Amniotic epithelial cell (primary cell): ENCODE results near the gene CTAGE8.
"Not testable (repeated sequence)": the region's sequence is repeated elsewhere in the genome, so short reads cannot be mapped to it uniquely, and the experiment has no call there.

Experiments used
- DNase-seq: peaks from one replicate; pipeline ENCODE4 v3.0.0-alpha.2; 2010; ENCODE audit warnings: low read depth

The CTAGE8 gene

DNA sequence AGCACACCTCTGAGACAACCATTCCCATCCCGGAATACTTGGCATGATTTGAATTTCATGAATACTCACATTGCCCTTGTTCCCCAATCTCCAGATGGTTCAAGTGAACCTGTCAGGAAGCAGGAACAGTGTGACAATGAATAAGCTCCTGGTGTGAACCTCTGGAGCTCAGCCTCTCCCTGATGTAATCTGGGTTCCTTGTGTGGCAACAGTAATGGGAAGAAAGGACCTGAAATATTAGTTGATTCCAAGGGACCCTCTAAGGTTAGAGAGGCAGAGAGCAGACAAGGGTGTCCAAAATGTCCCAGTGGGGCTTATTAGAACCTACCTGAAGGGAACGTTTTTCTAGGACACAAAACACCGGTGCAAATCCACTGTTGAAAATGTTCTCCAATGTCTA lies 13.0 kb downstream of the CTAGE8 start:
- DNase-seq: peak; percentile 14

DNA sequence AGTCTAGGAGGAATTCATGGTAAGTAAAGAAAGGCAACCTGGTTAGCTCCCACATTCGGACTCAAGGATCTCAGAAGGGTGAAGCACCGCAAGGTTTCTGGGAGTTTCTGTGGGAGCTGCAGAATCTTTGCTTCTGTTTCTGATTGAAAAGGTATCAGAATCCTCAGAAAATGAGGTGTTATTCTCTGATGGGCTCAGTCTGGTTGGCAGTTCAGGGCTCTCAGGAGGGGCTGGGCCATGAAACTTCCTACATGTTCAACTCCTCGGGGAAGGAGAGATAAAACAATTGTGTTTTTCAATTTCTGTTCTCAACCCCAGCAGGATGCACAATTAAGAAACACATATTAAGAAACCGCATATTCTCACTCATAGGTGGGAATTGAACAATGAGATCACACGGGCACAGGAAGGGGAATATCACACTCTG lies 13.6 kb downstream of the CTAGE8 start:
- no peak for DNase-seq

DNA sequence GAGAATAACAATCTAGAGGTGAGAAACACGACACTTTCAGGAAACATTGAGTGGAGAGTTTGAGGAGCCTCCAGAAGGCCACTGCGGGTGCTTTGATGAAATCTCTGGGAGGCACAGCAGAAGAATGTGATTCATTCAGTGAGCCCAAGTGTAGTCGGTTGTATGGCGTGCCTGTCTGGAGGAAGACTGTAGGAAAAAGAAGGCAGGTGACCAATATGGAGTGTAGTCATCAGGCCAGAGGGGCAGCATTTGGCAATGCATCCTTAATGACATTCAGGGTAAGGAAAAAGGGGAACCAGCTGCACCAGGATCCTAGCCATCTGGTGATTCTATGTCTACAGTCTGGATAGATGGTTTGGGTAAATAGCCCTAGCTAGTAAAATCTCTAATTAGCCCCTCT lies 16.8 kb downstream of the CTAGE8 start:
- not testable (repeated sequence) for DNase-seq

DNA sequence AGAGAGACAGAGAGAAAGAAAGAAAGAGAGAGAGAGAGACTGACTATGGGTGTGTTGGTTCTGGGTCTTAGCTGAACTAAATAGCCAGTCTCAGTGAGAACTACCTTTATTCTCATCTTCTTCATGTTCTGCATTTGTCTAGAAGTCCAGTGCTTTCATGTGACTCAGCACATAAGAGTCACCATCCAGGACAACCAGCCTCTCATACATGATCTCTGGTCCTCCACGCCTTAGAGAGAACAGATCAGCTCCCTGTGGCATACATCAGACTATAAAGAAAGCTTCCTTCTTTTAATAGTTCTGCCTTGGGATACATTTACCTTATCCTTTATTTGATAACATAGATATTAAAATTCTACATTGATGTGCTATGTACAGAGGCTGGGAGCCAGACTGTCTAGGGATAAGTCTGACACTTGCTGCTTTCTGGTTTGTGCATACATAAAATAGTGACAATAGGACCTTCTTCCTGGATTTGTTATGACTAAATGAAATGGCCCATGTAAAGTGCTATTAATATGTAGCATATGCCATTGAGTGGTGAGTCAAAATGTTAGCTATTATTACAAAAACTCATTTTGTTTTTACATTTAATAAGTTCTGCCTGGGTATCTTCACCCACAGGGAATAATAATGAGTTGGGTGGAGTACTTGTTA lies 21.3 kb downstream of the CTAGE8 start:
- not testable (repeated sequence) for DNase-seq

DNA sequence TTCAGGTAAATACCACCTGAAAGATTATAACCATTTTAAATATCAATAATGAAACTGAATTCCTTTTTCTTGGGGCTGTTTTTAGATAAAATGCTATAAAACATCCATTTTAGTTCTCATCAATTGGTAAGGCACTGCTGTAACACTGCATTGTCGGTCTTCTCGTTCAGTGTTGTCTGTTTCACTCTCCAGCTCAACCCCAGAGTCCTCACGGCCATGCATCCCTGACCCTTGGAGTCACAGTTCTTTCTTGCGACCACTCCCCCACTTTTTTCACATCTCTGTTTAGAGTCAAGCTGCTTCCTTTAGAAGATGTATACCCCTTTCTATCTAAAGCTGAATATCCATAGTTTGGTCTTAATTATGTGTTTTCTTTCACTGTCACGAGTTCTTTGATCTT lies 22.1 kb downstream of the CTAGE8 start:
- not testable (repeated sequence) for DNase-seq

DNA sequence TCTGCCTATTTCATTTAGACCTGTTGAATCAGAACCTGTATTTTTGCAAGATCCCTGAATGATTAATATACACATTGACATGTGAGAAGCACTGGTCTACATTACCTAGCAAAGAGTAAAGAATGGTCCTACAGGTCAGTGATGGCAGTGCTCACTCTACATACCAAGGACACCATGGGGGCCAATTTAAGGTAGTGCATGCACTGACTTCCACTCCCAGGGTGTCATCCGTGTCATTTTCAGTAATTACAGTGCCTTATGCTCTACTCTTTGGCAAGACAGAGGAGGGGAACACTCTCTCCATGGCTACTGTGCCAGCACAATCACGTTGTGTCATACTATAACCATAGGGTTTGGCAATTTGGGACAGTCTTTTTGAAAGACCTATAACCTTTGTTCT lies 23.7 kb downstream of the CTAGE8 start:
- DNase-seq: not testable (repeated sequence)

DNA sequence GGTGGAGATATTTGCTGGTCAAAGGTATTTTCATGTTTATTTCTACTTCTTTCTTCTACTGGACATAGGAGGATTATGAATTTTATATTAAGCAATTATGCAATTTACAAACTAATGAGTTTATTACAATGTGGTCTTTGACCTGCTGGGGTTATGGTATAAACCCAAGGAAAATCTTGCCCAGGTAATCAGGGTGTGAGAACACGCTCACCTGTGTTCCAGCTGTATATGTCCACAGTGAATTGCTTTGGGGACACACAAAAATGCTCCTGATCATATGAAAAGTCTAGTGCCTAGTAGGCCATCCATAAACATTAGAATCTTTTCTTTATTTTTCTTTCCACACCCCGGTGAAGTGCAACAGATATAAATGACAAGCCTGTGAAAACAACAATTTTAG lies 29.7 kb downstream of the CTAGE8 start, which contains the start of gene OR2A42:
OR2A42 (minus strand) TSS at position 241 of the 400 bp plus-strand sequence. CDS start 6,762 bp downstream, outside the sequence.
- not testable (repeated sequence) for DNase-seq

DNA sequence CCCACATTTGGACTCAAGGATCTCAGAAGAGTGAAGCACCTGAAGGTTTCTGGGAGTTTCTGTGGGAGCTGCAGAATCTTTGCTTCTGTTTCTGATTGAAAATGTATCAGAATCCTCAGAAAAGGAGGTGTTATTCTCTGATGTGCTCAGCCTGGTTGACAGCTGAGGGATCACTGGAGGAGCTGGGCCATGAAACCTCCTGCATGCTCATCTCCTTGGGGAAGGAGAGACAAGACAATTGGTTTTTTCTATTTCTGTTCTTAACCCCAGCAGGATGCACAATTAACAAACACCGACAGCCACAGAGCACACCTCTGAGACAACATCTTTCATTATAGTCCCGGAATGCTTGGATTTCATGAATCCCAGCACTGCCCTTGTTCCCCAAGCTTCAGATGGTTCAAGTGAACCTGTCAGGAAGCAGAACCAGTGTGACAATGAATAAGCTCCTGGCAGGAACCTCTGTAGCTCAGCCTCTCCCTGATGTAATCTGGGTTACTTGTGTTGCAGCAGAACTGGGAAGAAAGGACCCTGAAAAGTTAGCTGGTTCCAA lies 30.5 kb downstream of the CTAGE8 start:
- DNase-seq: not testable (repeated sequence)

DNA sequence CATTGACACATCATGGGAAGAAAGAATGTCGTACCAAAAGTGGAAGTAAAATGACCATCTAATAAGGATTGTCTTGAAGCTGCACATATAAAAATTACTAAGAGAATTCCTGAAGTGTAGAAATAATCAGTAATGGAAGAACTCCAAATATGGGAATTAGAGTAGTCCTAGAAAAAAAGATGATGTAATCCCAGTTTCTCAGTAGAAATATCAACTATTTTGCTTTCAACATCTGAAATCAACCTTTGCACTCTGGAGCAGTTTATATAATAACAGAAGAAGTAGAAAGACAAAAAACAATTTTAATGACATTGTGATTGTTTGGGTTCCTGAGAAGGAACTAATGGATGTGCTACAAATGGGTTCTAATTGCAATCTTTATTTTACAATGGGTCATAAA lies 36.0 kb downstream of the CTAGE8 start:
- not testable (repeated sequence) for DNase-seq

DNA sequence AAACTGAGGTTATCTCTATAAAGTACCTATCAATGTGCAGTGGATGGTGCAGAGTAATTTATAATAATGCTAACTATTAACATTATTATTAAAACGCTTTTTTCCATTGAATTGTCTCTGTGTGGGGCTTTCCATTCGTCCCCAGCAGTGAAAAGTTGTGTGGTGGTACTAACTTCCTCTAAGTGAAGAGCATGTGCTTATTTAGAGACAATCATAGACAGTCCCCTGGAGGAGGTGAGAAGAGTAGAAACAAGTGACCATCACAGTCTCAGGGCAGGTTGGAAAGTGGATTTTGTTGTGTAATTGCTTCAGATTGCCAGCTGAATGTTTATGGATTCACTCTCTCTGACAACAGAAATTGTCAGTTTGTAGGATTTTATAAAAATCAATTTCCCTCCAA lies 38.1 kb downstream of the CTAGE8 start:
- DNase-seq: not testable (repeated sequence)

DNA sequence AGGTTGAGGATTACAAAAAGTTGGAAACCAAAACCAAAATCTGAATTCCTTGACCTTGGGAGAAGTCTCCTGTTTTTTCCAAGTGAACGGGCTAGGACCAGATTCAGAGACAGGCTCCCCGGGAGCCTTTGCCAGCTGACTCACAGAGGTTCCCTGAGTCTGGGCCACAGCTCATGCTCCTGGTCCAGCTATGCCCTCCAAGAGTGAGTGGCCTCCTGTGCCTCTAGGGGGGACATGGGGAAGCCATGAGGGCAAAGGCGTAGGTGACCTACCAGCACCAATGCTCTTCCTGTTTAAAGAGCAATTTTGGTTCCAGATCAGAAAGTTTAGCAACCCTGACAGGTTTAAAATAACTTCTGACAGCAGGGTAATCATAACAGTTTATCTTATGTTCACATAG lies 40.3 kb downstream of the CTAGE8 start:
- DNase-seq: not testable (repeated sequence)

DNA sequence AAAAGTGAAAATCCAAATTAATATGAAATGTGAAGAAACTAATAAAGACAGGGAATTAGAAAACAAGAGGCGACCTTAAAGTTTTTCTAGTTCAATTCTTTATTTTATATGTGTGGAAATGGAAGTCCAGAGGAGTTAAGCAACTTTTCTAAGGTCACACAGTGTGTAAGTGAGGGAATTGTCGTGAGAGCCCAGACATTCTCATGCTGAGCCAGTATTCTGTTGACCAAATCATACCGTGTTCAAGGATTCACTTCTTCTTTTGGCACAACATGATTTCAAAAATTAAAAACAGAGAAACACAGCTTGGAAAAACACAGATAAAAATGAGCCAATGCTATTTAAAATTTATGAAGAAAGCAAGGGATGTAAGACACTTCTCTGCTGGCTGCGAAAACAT lies 42.2 kb downstream of the CTAGE8 start:
- not testable (repeated sequence) for DNase-seq

DNA sequence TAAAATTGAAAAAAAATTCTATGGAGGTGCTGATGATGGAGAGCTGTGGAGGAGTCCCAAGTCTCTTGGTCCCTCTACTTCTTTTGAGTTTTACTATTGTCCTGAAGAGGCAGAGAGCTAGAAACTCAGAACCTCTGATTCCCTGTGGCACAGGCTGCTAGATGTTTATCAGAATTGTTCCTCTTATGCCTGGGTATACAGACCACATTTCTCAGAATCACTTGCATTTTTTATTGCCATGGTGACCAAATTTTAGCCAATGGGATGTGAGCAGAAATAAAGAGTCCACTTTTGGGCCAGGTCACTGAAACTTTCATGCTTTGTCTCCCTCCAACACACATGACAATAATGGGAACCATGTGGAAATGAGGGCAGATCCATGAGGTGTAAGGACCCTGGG lies 45.4 kb downstream of the CTAGE8 start:
- not testable (repeated sequence) for DNase-seq

DNA sequence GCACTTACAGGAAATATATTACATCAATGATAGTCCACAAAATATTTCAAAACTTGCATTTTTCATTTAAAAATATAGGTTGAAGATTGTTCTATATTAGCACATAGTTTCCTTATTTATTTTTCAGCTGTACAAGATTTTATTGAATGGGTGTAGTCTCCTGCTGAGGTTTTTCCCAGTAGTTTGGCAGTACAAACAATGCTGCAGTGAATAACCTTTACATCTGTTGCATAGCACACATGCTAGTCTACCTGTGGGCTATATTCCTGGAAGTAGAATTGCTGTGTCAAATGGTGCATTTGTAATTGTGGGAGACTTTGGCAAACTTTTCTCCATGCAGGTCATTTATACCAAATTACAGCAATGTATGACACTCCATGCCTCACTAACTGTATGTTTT lies 48.6 kb downstream of the CTAGE8 start:
- not testable (repeated sequence) for DNase-seq

DNA sequence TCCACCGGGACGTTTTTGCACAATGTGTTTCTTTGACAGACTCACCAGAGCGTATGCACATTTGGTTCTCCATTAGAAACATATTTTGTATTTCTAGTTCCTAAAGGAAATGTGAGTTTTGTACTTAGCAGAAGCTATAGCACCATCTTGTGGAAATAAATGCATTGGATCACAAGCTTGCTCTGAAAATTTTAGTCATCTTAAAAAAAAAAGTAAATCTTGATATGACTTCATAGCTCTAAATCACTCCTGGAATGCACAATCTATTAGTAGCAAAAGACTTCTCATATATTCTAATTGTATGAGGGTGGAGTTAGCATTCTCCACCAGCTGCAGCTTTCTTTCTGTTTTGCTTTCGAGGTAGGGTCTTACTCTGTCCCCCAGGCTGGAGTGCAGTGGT lies 49.9 kb downstream of the CTAGE8 start:
- DNase-seq: not testable (repeated sequence)

DNA sequence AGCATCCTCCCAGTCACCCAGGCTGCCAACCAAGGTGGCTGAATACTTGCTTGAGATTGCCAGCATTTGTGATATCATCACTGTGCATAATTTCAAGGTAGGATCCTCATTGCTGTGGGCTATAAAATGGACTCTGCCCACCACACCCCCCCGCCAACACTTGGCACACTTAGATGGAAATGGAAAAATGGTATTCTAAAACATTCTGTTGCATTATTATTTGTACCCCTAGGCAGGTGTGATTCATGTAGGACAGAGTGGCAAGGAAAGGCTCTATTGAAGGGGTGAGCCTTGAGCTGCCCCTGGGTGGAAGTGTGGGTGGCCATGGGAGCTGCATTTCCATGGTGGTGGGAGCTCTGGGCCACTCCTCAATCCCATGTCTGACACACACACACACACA lies 50.5 kb downstream of the CTAGE8 start:
- DNase-seq: not testable (repeated sequence)

DNA sequence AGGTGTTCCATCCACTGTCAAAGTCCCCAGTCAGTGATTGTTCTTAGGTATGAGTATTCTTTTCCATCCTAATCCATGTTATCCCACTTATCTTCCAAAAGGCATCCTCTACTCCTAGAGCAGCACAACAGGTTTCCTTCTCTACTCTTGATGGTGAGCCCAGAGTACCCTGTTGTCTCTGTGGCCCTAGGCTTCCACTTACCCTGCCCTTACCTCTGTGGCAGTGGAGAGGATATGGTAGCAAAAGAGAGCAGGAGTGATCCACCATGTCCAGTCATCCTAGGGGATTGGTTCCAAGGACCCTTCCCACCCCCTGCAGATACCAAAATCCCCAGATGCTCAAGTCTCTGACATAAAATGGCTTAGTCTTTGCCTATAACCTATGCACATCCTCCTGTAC lies 51.9 kb downstream of the CTAGE8 start:
- not testable (repeated sequence) for DNase-seq
